Right renal cortex interstitium (tissue), 3 donors: ENCODE measurements around the gene UCK2. TPM values are rescaled to one million over a fixed set of nuclear protein-coding genes. Genes with fewer than 3 reads are reported as not detected.

Experiments
- DNase-seq, 3 donors: peaks; one replicate each; pipeline ENCODE4 v3.0.0-alpha.2; 2013; ENCODE audit warnings: low read depth in 3 of 3, low spot score in 2 of 3
- polyA plus RNA-seq, 3 donors: library from polyadenylated mRNA; unstranded; fragments of 120-200 nt; gene quantifications; one replicate each; pipeline ENCODE4 v1.2.1, GENCODE V29; 2013; ENCODE audit not compliant: insufficient read length in 3 of 3

Gene UCK2
- polyA plus RNA-seq, 3 donors = 18.7 to 21.7 (median 21.2) TPM

DNA sequence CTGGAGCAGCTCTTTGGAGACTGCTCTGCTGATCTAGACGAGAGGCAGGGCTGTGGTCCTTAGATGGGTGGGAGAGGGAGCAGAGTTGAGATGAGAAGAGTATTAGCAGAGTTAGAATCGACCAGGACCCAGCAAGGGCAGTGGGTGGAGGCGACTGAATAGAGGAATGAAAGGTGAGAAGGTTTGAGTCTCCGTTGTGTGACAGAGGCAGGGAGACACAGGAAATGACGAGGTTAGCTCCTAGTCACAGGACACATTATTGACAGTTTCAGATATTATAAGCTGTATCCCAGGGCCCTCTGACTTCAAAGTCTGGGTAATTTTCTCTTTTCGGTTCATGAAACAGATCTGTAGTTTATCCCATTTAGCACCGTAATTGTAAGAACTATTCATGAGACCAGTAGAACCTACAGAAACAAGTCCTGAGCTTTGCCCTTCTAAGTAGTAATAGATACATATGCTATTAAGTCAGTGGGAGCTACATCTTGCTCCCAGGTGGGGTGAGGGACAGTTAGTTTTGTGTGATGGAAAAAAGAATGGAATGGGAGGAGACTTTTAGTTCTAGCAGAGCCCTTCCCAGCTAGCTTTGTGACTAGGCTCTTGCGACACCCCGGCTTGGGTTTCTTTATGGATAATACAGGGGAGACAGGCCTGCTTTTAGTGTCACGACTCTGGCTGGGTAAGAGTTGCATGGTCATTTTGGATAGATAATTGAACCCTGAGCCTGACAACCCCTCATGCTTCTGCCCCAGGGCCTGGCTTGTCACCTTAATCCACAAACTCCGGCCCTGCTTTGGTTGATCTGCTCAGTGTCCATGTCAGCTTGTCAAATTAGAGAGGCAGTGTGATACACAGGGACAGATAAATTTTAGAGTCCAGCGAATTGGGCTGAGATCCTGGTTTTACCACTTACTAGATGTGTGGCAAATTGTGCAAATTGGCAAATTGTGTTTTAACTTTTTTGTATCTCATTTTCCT lies 70.2 kb downstream of the UCK2 start:
- DNase-seq = no peak

GRCh38 chr1:165898837-165899236 lies 71.4 kb downstream of the UCK2 start:
- DNase-seq = no peak

- no peak for DNase-seq
Measured at GRCh38 chr1:165899461-165899941, 72.1 kb downstream of the UCK2 start.

GRCh38 chr1:165900576-165901380 lies 73.4 kb downstream of the UCK2 start:
- no peak for DNase-seq

- DNase-seq = no peak
Measured at GRCh38 chr1:165902565-165902964, 75.2 kb downstream of the UCK2 start.

GRCh38 chr1:165903672-165904071 lies 76.3 kb downstream of the UCK2 start:
- DNase-seq = no peak

GRCh38 chr1:165904948-165905347 lies 77.5 kb downstream of the UCK2 start:
- DNase-seq = no peak

- DNase-seq = no peak
Measured at GRCh38 chr1:165905853-165906252, 78.4 kb downstream of the UCK2 start.

- no peak for DNase-seq
Measured at GRCh38 chr1:165907256-165907857, 79.9 kb downstream of the UCK2 start.

DNA sequence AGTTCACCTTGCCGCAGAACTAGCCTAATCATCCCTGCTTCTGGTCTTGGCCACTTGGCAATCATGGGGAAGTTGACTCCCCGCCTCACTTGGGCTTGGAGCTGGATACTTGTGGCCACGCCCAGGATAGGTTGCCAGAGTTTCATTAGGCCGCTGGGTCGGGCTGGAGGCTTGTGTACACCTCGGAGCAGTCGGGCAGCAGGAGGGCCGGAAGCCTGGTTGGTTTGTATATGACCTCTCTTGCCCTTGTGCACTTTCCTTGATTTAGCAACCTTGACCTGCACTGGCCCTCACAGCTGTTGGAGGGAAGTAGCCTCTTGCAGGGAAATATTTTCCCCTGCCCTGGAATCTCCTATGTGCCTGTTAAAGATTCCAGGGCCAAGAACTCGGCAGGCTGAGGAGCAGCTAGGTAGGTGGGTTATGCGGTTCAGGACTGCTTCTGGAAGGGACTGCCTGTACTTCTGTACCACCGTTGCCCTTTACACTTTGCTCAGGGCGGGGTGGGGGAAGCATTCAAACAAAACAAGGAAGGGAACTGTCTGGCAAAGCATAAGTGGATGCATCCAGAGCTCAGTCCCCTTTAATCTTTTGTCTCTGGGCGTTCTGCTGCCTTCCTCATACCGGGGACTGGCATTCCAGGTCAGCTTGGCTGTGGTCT lies 83.5 kb downstream of the UCK2 start:
- no peak for DNase-seq

DNA sequence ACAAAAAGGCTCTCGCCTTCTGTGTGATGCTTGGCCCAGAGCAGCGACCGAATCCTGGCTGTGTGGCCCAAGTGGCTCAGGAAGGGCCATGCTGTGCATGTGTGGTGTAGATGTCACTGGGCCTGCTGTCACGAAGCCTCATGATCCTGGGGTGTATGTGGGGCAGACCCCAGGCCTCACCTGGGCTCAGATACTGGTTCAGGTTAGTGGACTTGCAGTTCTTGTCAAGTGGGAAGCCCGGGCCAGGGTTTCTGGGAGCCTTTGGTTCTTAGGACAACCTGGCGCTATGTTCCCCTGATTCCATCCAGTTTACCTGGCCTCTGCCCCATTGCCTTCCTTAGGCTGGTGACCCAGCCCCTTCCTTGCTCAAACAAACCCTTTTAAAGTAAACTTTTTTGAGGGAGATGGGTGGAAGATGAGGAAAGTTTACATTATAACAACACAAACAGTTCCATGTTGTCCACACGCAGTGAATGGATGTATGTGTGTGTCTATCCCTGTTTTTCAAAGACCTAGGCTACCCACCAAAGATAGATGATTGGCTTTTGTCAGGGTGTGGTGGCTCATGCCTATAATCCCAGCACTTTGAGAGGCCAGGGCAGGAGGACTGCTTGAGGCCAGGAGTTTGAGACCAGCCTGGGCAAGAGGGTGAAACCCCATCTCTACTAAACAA lies 84.3 kb downstream of the UCK2 start:
- no peak for DNase-seq

GRCh38 chr1:165912638-165913037 lies 85.2 kb downstream of the UCK2 start:
- no peak for DNase-seq

GRCh38 chr1:165914136-165914798 lies 86.9 kb downstream of the UCK2 start:
- DNase-seq = peak in 2 of 3 donors; percentile 66 to 69

DNA sequence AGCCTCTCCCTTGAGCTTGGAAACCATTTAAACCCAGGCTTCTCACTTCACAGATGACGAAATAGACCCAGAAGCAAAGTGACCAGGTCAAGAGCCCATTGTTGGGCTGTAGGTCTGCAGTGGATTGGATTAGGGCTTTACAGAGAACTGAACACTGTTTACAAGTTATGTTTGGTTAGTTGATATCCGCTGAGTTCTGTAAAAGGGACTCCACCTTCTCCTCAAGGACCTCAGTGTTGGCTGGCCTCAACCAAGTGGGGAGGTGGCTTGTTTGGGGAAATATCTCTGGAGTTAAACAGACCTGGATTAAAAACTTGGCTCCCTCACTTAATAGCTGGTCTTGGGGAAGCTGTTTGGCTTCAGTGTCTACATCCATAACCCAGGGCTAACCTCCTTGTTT lies 88.1 kb downstream of the UCK2 start:
- DNase-seq = no peak

DNA sequence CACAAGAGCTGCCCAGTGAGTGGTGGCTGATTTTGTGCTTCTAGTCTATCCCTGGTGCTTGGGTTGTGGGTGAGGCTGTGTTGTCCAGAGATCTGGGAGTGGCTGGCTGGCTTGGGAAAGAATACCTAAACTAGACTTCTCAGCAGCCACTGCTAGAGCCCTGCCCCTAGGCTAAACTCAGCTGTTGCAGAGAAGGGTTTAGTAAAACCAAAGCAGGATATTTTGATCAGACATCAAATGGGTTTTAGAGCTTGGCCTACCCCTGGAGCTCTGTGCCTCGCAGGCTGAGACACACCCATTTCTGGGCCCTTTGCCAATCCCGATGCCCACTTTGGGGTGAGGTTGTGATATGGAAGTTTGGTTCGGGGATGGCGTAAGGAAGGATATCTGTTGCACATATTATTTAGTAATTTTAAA lies 88.5 kb downstream of the UCK2 start:
- no peak for DNase-seq

- no peak for DNase-seq
Measured at GRCh38 chr1:165917166-165917565, 89.8 kb downstream of the UCK2 start.

DNA sequence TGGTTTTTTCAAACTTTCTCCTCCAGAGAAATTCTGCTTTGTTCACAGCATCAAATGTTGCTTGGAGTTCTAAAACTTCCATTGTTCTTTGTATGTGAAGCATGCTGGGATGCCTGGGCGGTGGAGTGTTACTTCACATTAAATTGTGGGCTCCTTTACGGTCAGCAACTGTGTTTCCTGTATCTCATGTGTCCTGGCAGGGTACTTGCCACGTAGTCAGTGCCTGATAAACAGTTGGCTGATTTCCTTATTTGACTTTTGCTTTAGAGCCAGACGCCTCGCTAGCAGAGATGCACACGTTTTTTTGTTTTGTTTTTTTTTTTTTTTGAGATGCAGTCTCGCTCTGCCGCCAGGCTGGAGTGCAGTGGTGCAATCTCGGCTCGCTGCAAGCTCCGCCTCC lies 96.7 kb downstream of the UCK2 start:
- DNase-seq = no peak

- DNase-seq = no peak
Measured at GRCh38 chr1:165925498-165926079, 98.2 kb downstream of the UCK2 start.

GRCh38 chr1:165927169-165927568 lies 99.8 kb downstream of the UCK2 start:
- DNase-seq = no peak
